ENCODE measurements around the gene SLC26A8.
A peak's percentile ranks its signal among the peaks of the same experiment; 100 is the strongest.
"Not testable (repeated sequence)": the region's sequence is repeated elsewhere in the genome, so short reads cannot be mapped to it uniquely, and the experiment has no call there.

SLC26A8 gene

DNA sequence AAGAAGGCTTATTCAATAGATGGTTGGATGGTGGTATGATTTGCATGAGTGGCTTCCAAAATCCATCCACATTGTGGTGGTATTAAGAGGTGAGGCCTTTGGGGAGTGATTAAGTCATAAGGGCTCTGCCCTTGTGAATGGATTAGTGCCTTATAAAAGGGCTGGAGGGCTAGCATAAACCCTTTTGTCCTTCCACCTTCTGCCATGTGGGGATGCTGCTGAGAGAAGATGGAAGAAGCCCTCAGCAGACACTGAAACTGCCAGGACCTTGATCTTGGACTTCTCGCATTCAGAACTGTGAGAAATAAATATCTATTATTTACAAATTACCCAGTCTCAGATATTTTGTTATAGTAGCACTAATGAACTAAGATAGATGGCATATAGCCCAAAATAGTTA lies 75.7 kb downstream of the SLC26A8 start:
- no peak for DNase-seq (ENCODE audit: low read depth in 1 of 2, low spot score in 1 of 2)

DNA sequence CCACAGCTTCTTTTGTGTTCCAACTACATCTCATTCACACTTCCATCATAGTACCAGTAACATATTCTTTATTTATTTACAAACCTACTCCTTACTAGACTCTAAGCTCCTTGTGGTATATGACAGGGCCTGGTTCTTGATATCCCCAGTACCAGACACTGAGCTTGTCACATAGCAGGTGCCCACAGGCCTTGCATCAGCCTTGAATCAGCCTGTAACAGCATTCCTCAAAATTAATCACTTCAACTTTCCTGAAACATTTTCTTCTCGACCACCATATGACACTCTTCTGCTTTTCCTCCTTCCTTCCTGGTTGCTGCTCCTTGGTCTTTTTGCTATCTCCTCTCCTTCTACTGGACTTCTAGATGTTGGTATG lies 78.8 kb downstream of the SLC26A8 start:
- no peak for DNase-seq (ENCODE audit: low read depth in 1 of 2, low spot score in 1 of 2)

DNA sequence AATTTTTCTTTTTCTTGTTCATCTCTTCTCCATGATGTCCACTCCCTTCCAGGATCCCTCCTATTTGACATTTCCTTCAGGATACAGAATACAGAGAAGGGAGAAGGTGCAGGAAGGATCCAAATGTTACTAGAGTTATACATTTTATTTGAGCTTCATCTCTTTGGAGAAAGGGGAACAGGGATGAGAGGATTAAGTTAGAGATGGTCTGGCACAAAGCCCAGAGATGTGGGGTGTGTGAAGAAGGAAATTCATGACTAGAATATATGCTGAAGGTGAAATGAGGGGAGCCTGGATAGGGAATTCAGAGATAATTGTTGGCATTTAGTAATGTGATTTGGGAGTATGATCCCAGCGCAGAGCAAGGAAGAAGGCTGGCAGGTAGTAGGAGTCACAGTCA lies 81.1 kb downstream of the SLC26A8 start:
- DNase-seq (ENCODE audit: low read depth in 1 of 2, low spot score in 1 of 2): no peak

DNA sequence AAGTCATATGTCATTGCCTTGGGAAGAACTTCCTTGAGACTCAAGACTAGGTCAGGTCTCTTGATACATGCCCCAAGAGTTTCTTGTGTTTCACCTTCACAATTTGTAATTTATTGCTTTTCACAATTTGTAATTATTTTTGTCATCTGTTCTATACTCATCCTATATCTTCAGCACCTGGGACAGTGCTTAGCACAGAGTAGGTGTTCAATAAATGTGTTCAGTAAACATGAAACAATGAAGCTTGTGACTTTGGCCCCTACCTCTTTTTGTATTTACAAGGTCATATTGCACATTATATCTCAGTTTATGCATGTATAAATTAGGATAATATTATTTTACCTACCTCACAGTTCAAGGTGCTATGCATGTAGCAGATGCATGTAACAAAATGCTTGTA lies 82.1 kb downstream of the SLC26A8 start:
- no peak for DNase-seq (ENCODE audit: low read depth in 1 of 2, low spot score in 1 of 2)

DNA sequence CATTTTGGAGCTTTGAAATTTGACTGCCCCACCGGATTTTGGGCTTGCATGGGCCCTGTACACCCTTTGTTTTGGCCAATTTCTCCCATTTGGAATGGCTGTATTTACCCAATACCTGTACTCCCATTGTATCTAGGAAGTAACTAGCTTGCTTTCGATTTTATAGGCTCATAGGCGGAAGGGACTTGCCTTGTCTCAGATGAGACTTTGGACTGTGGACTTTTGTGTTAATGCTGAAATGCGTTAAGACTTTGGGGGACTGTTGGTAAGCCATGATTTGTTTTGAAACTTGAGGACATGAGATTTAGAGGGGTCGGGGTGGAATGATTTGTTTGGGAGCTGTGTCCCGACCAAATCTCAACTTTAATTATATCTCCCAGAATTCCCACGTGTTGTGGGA lies 83.3 kb downstream of the SLC26A8 start:
- not testable (repeated sequence) for DNase-seq (ENCODE audit: low read depth in 1 of 2, low spot score in 1 of 2)

DNA sequence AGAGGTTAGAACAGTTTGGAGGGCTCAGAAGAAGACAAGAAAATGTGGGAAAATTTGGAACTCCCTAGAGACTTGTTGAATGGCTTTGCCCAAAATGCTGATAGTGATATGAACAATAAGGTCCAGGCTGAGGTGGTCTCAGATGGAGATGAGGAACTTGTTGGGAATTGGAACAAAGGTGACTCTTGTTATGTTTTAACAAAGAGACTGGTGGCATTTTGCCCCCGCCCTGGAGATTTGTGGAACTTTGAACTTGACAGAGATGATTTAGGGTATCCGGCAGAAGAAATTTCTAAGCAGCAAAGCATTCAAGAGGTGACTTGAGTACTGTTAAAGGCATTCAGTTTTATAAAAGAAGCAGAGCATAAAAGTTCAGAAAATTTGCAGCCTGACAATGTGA lies 84.4 kb downstream of the SLC26A8 start:
- DNase-seq (ENCODE audit: low read depth in 1 of 2, low spot score in 1 of 2): not testable (repeated sequence)

DNA sequence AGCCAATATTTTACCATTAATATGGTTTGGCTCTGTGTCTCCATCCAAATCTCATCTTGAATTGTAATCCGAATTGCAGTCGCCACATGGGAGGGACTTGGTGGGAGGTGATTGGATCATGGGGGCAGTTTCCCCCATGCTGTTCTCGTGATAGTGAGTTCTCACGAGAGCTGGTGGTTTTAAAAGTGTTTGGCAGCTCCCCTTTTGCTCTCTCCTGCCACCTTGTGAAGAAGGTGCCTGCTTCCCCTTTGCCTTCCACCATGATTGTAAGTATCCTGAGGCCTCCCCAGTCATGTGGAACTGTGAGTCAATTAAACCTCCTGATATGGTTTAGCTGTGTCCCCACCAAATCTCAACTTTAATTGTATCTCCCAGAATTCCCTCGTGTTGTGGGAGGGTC lies 85.2 kb downstream of the SLC26A8 start:
- DNase-seq (ENCODE audit: low read depth in 1 of 2, low spot score in 1 of 2): not testable (repeated sequence)

DNA sequence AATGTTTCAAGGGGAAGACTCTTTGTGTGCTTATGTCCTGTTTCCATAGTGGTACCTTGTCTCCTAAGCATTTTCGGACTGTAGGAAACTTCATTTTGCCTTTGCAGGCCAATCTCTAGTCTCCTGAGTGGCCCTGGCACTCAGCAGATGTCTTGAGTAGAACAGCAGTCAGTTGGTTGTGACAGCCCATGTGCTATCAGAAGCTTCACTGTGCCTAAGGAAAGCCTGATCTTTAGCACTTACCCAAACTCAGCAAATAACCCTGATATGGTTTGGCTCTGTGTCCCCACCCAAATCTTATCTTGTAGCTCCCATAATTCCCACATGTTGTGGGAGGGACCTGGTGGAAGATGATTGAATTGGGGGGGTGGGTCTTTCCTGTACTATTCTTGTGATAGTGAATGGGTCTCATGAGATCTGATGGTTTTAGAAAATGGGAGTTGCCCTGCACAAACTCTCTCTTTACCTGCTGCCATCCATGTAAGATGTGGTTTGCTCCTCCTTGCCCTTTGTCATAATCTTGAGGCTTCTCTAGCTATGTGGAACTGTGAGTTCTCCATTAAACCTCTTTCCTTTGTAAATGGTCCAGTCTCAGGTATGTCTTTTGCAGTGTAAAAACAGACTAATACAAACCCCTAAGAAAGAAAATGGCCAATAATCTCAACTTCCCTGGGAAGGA lies 87.6 kb downstream of the SLC26A8 start:
- DNase-seq (ENCODE audit: low read depth in 1 of 2, low spot score in 1 of 2): no peak

DNA sequence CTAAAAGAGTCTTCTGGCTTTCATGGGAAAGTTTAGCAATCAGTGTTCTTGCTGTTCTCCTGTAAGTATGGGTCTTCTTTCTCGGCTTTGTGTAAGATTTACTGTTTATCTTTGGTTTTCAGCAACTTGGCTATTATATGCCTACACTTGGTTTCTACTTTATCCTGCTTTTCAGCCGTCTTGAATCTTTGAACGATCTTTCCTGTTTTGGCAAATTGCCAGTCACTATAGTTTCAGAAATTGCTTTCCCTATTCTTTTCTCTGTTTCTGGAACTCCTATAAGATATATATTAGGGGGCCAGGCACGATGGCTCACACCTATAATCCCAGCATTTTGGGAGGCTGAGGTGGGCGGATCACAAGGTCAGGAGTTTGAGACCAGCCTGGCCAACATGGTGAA lies 89.0 kb downstream of the SLC26A8 start:
- DNase-seq (ENCODE audit: low read depth in 1 of 2, low spot score in 1 of 2): no peak

DNA sequence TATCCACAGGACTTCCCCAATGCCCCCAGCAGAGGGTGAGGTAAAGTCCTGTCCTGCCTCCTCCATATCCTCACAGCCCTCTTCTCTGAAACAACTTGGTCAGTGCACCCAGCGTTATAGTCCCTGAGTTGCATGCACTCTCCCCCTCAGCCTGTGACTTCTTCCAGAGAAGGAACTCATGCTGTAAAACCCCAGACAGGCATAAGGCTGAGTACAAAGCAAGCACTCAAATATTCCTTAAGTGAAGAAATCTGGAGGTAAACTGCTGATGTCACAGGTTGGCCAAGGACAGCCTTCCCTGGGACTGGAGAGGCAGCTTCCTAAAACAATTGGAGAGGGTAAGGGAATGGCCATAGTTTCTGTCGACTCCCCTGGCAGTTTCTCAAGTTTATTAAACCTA lies 90.6 kb downstream of the SLC26A8 start:
- no peak for DNase-seq (ENCODE audit: low read depth in 1 of 2, low spot score in 1 of 2)

DNA sequence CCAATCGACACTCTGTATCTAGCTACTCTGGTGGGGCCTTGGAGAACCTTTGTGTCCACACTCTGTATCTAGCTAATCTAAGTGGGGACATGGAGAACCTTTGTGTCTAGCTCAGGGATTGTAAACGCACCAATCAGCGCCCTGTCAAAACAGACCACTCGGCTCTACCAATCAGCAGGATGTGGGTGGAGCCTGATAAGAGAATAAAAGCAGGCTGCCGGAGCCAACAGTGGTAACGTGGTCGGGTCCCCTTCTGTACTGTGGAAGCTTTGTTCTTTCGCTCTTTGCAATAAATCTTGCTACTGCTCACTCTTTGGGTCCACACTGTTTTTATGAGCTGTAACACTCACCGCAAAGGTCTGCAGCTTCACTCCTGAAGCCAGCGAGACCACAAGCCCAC lies 92.6 kb downstream of the SLC26A8 start:
- DNase-seq (ENCODE audit: low read depth in 1 of 2, low spot score in 1 of 2): not testable (repeated sequence)

DNA sequence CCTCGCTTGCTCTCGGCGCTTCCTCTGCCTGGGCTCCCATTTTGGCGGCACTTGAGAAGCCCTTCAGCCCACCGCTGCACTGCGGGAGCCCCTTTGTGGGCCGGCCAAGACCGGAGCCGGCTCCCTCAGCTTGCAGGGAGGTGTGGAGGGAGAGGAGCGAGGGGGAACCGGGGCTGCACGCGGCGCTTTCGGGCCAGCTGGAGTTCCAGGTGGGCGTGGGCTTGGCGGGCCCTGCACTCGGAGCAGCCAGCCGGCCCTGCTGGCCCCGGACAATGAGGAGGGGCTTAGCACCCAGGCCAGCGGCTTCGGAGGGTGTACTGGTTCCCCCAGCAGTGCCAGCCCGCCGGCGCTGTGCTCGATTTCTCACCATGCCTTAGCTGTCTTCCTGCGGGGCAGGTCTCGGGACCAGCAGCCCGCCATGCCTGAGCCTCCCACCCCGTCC lies 93.3 kb downstream of the SLC26A8 start:
- no peak for DNase-seq (ENCODE audit: low read depth in 1 of 2, low spot score in 1 of 2)

DNA sequence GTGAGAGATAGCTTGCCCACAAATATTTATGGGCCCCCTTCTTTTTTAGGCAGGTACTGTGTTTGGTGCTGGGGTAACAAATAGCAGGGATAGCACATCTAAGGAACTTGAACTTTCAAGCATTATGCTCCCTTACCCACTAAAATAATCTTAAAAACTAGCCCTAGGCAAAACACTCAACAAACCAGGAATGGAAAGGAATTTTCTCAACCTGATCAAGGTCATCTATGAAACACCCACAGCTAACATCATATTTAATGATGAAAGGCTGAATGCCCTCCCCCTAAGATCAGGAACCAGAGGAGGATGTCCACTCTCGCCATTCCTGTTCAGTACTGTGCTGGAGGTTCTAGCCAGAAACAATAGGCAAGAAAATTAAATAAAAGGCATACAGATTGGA lies 94.8 kb downstream of the SLC26A8 start:
- DNase-seq (ENCODE audit: low read depth in 1 of 2, low spot score in 1 of 2): no peak

DNA sequence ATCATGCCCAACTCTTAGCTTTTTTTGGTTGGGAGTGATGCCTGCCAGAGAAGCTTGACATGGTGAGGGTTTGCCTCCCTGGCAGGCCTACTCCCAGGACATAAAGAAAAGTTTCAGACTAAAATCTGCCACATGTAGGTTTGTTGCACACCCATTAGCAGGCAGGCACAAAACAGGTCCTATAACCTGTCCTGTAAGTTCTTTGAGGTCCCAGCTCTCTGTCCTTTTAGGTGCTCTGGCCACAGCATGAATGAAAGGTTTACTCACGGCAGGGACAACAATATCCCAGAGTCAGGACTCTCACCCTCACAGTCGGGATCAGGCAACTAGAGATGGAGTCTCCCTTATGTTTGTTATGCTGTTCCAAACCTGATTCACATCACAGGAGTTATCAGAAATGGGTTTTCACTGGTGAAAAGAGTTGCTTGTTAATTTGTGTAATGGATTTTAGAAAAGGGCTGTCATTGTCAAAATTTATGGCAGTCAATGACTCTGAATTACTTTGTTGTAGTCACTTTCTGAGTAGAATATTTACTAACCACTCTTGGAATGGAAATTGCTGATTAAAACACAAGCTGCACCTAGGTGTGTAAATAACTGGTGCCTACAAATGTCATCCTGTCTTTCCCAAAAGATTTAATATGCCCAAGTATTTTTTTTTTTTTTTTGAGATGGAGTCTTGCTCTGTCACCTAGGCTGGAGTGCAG lies 97.8 kb downstream of the SLC26A8 start:
- no peak for DNase-seq (ENCODE audit: low read depth in 1 of 2, low spot score in 1 of 2)

DNA sequence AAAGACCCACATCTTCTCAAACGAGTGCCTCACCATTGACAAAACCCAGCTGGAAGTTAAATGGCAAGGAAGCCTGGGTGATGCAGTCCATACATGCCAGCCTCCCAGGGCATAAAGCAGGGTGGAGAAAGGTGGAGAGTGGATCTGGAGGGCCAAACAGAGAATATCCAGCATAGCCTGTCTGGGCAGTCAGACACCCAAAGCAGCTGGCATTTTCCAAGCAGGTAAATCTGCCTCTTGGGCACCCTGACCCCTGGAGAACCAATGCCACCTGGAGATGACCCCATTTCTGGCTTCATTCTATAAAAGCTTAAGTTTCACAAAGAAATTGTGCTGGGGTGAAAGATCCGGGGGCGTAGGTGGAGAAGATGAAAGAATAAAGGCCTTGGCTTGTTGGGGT lies 98.5 kb downstream of the SLC26A8 start:
- no peak for DNase-seq (ENCODE audit: low read depth in 1 of 2, low spot score in 1 of 2)

DNA sequence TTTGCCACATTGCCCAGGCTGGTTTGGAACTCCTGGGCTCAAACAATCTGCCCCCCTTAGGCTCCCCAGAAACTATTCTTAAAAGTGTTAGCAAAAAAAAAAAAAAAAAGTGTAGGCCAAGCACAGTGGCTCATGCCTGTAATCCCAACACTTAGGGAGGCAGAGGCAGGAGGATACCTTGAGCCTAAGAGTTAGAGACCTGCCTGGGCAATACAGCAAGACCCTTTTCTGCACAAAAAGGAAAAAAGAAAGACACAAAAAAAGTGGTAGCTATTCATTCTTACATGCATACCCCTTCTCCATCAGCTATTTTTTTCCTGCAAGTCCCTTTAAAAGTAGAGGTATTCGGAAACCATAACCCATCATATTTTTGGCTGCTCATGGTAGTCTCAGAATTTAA lies 100.3 kb downstream of the SLC26A8 start:
- DNase-seq (ENCODE audit: low read depth in 1 of 2, low spot score in 1 of 2): no peak

DNA sequence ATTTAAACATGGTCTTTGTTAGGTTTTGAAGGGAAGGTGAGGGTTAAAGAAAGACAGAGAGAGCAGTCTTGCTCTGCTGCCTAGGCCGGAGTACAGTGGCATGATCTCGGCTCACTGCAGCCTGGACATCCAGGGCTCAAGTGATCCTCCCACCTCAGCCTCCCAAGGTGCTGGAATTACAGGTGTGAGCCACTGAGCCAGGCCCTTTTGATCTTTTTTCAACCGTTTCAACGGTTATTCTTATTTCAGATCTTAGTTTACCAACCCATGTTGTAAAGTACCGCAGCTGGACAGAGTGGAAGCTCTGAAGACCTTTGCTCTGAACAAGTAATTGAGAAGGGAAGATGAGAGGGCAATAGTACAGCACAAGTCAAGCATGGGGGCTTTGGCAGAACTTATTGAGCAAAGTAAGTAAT lies 102.3 kb downstream of the SLC26A8 start:
- DNase-seq (ENCODE audit: low read depth in 1 of 2, low spot score in 1 of 2): no peak

DNA sequence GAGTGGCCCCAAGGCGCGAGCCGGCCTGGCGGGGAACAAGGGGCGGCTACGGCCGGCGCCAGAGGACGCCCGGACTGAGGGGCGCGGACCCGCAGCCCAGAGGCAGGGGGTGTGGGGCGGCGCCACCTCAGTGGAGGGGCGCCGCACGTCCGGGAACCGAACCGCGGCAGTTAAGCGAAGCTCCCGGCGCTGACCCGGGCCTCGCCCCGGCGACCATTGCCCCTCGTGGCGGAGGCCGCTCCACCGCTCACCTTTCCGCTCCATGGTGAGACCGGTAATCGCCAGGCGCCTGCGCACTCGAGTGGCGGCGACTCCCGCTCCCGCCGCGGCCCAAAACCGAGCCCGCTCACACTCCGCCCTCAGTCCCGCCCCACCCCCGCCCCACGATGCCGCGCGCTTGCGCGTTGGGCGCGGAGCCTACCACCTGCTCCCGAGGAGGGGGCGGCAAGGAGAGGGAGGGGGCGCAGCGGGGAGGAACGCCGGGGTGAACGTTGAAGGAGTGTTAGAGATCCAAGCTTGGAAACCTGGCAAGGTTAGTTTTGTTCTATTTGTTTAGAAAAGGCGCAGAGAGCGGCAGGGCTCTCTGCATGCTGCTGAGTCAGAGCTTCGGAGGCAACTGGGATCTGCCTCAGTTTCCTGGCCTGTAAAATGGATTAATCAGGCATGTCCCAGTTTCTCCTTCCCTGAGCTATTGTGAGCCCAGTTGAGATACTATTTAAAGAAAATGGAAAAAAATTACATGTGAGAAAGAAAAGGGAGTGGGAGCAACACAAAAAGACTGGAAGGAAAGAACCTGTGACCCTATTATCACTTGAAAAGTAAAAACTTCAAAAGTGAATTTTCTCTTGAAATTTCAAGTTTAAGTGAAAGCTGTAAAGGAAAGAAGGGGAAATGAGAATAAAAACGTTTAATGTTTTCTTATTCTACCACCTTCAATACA lies 103.4 kb downstream of the SLC26A8 start, which contains the start of gene SRPK1:
Gene SRPK1, minus strand, starts transcription at position 306 of the 940 bp plus-strand sequence. Its CDS starts 42 bp downstream, at position 264.
- DNase-seq (ENCODE audit: low read depth in 1 of 2, low spot score in 1 of 2): peak; percentile 62 to 81

DNA sequence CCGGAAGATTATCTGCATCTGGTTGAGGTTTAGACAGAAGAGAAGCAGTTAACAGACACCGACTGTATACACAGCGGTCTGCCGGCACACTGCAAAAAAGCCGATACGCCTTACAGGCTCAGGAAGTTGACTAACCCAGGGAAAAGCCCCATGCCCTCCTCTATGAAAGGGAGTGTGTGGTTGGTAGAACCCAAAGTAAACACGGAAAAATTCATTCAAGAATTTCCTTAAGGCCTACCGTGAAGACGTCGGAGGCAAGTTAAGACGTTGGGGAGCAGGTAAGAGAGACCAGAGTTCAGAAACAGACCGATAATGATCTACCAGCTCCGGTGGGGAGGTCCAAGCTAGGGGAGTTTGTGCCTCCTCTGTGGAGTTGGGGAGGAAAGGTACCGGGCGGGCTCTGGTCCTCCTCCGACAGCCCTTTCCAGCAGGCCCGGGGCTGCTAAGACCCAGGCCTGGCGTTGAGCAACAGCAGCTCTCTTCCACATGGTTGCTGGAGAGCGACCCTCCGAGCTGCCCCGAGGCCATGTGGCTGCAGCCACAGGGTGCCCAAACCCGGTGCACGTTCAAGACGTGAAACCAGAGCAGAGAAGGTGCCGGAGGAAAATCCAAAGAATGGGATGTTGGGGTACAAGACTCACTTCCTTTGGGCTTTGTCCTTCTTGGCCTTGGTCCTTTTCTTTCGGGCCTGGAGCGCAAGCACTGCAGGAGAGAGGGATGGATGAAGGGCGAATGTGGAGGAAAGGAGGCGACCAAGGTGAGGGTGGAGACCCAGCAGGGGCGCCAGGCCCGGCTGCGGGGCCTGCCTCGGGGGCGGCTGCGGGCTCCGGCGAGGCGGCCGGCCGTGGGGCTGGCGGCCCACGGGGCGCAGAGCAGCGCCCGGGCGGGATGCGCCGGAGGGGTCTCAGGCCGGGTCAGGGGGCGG lies 104.4 kb downstream of the SLC26A8 start:
- DNase-seq (ENCODE audit: low read depth in 1 of 2, low spot score in 1 of 2): peak; percentile 6 to 26

DNA sequence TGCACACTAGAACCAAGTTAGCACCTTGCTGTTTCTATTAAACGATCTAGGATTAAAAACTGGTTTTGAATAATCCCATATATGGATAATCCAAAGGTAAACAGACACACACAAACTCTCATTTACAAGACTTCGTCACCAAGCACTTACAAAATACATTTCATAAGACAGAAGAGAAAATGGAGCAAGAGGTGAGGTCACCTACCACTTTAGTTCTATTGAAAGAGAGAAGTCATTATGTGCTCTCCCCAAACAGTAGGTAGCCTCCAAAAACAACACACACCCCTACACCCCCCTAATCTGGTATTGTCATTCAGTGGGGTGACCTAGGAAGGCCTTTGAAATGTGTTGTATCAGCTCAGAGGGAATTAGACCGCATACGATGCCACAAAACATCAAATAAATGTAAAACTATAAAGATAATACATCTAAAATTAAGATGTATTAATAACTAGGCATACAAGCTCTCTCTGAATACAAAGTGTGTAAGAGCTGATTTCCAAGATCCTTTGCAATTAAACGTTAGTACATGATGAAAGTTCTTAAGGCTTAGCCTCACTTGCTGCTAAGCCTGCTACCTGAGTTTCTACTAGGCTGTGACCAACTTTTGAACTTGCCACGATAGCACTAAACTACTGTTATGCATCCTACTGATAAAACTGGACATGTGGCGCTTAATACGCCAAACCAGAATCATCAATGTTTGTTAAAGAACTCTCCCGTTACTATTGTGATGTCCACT lies 105.2 kb downstream of the SLC26A8 start:
- no peak for DNase-seq (ENCODE audit: low read depth in 1 of 2, low spot score in 1 of 2)

Data from activated T-helper 1 cell treated with anti-CD3 and anti-CD28 coated beads, Interleukin-2, amount 50 U/mL, for 16 hours (primary cell).